ENCODE measurements around the gene AMER3.

AMER3 gene

GRCh38 chr2:130785466-130786055 is 30.2 kb downstream of the AMER3 start:
- DNase-seq (ENCODE audit: low read depth in 2 of 2), result no peak

- no peak for DNase-seq (ENCODE audit: low read depth in 2 of 2)
Measured at GRCh38 chr2:130786076-130786475, 30.7 kb downstream of the AMER3 start.

DNA sequence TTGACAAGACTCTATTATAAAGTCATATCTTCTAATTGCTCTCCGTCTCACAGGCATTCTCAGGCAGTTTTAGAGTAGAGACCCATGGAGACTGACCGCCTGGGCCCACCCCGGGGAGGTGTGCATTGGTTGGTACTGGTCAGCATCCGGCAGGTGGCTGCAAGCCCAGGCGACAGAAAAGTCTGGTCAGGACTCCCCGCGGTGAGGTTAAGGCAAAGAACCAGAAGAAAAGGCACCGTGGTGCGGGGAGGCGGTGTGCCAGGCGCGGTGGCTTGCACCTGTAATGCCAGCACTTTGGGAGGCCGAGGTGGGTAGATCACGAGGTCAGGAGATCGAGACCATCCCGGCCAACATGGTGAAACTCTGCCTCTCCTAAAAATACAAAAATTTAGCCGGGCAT is 32.5 kb downstream of the AMER3 start:
- DNase-seq (ENCODE audit: low read depth in 2 of 2), result no peak

- no peak for DNase-seq (ENCODE audit: low read depth in 2 of 2)
Measured at GRCh38 chr2:130790312-130790711, 35.0 kb downstream of the AMER3 start.

GRCh38 chr2:130790804-130791616 is 35.7 kb downstream of the AMER3 start:
- DNase-seq (ENCODE audit: low read depth in 2 of 2), result no peak

DNA sequence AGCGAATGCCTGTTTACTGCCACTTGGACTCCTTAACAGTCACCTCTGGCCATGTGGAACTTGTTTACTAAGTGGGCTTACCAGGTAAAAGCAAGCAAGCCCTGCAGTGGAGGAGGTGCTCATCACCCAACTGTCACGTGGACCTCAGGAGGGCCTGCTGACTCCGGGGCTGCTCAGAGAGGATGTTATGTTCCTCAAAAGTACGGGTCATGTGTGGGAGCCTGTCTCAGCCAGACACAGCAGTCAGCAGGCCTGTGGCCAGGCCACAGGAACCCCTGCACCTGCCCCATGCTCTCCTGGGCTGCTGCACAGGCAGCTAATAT is 36.2 kb downstream of the AMER3 start:
- no peak for DNase-seq (ENCODE audit: low read depth in 2 of 2)

DNA sequence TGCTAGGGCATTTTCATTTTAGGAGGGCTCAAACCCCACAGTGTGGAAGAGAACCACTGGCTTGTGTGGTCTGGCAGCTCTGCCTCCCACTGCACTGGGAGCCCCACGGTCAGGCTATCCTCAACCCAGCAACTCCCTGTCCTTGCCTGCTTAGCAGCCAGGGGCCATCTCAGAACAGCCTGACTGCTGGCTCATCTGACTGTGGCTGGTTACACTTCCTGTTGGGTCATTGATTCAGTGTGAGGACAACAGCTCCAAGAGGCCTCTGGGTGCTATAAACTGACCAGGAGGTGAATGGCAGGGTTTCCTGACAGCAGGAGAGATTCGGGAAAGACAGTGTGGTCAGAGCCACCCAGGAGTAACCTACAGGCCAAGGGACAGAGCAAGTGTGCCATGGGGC is 40.1 kb downstream of the AMER3 start:
- no peak for DNase-seq (ENCODE audit: low read depth in 2 of 2)

GRCh38 chr2:130796290-130796689 is 41.0 kb downstream of the AMER3 start:
- no peak for DNase-seq (ENCODE audit: low read depth in 2 of 2)

GRCh38 chr2:130797493-130798435 is 42.4 kb downstream of the AMER3 start:
- DNase-seq (ENCODE audit: low read depth in 2 of 2), result peak; percentile 91 to 92

DNA sequence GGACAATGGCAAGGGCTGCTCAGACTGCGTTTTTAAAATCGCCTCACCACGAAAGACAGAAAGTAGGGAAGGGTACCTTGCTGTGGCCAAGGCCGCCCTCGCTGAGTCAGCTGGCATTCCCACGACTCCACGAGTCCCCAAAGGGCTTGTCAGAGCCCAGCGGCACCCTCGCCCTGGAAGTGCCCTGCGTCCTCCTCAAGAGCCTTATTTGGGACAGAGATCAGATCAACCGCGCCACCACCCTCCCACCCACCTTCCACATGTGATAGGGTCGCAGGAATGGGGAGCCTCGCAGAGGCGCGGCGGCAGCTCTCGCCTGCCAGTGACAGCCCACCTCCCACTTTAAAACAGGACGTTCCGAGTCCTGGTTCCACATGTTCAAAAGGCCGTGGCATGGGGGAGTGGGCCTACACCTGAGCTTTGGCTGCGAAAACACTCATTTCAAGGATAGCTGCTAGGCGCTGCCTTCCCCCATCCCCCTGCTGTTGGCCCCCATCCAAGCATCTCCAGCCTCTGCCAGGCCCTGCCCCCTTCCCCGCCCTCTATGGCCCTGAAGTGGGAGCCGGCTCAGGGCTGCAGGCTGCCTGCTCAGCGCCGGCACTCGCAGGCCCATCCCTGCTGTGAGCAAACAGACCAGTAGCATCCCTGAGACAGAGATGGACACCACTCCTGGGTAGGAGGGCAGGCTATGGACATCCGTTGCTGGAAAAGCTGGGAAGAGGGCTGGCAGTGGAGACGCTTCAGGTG is 43.3 kb downstream of the AMER3 start:
- no peak for DNase-seq (ENCODE audit: low read depth in 2 of 2)

DNA sequence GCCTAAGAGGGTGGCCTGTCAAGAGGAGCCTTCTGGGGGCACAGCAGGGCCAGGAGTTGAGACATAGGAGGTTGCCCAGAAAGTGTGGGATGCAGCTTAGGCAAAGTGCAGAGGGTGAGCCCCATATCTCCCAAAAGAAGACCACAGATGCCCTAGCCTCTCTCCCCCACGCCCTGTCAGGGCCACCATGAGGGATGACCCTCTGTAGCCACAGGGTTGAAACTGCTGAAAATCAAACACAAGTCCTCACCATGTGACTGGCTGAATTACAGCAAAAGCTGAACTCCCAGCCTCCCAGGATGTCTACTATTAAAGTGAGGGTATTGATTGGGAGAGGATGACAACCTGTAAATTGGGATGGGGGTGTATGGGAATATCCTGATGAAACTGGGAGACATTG is 44.0 kb downstream of the AMER3 start:
- DNase-seq (ENCODE audit: low read depth in 2 of 2), result no peak

DNA sequence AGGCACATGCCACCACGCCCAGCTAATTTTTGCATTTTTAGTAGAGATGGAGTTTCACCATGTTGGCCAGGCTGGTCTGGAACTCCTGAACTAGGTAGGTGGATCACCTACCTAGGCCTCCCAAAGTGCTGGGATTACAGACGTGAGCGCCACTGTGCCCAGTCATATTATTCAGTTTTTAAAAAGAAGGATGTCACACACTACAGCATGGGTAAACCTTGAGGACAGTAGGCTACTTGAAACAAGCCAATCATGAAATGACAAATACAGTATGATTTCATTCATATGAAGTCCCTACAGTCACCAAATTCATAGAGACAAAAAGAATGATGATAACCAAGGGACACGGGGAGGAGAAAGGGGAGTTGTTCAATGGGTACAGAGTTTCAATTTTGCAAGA is 50.3 kb downstream of the AMER3 start:
- no peak for DNase-seq (ENCODE audit: low read depth in 2 of 2)

- DNase-seq (ENCODE audit: low read depth in 2 of 2), result no peak
Measured at GRCh38 chr2:130806370-130806769, 51.0 kb downstream of the AMER3 start.

DNA sequence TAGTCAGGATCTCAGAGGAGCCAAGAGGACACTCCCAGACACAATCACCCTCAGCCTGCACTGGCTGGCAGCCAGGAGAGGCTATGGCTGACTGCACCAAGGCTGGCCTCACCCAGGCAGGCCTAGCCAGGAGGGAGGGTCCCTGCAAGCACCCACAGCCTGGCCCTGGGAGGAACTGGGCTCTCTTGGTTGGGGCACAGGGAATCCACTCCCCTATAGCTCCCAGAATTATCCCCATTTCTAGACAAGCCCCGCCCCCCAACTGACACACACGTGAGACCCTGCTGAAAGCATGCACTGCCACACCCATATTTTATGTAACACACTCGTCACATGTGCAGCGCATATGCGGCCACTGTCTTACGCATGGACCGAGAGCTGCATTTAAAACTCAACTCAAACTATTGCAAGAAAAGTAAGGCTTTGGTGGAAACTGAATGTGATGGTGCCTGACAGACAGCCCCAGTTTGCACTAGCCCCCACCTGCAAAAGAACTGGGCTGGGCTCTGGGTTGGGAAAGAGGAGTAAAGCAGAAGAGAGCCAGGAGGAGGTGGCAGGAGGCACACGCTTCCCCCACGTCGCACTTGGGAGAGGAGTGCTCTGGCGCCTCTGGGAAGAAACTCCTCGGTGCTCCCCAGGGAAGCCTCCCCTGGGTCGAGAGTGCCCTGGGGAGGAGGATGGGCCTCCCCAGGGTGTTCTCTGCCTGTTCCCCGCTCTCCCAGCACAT is 52.5 kb downstream of the AMER3 start:
- no peak for DNase-seq (ENCODE audit: low read depth in 2 of 2)

DNA sequence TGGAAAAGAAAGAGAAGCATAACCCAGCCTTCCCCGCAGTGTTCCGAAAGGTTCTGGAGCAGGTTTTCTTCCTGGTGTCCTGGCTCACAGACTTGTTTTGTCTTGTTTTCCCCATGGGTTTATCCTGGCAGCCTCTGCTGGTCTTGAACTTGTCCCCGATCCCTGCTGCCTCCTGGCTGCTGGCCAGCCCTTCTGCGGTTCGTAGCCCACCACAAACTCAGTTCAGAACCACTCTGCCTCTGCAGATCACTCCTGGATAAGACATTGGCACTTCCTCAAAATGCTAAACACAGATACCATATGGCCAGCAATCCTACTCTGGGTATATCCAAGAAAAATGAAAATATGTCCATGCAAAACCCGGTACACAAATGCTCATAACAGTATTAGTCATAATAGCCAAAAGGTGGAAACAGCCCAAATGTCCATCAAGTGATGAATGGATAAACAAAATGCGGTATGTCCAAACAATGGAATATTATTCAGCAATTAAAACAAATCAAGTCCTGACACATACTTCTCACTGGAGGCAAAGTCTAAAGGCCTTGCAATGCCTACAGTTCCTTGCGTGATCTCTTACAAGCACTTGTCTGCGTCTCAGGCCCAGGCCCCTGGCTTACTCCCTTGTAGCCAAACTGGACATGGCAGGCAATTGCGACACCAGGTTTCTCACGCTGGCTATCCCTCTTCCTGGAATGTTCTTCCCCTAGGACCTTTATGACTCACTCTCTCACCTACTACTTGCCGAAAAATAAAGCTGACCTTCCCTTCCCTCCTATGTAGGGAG is 53.3 kb downstream of the AMER3 start:
- DNase-seq (ENCODE audit: low read depth in 2 of 2), result no peak

GRCh38 chr2:130810490-130810889 is 55.1 kb downstream of the AMER3 start:
- no peak for DNase-seq (ENCODE audit: low read depth in 2 of 2)

DNA sequence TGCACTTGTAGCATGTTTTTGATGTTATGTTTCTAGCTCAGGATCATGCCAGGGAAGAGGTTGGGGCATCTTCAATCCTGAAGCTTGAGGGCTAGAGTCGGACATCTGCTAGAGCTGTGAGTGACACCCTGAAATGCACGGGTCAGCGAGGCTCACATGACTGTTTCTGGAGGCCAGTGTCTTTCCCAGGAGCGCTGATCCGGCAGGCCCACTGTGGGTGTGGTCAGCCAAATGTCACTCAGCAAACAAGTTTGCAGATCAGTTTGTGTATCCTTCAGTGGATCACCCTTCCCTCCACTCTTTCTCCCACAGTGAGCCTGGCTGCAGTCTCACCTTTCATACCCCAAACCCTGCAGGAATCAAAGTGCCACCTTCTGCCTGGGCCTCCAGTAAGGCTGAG is 58.4 kb downstream of the AMER3 start:
- no peak for DNase-seq (ENCODE audit: low read depth in 2 of 2)

- no peak for DNase-seq (ENCODE audit: low read depth in 2 of 2)
Measured at GRCh38 chr2:130814931-130815680, 59.8 kb downstream of the AMER3 start.

All from stimulated activated CD4-positive, alpha-beta T cell treated with anti-CD3 and anti-CD28 coated beads, Interleukin-4, amount 100 ng/mL, for 48 hours (primary cell).